Kidney capillary endothelial cell (primary cell): ENCODE measurements around the gene MKKS.
"Not testable (repeated sequence)": the region's sequence is repeated elsewhere in the genome, so short reads cannot be mapped to it uniquely, and the experiment has no call there.

Experiments used
- DNase-seq: peaks from one replicate; pipeline ENCODE4 v3.0.0-alpha.2; 2018; ENCODE audit warnings: low spot score

Gene MKKS

DNA sequence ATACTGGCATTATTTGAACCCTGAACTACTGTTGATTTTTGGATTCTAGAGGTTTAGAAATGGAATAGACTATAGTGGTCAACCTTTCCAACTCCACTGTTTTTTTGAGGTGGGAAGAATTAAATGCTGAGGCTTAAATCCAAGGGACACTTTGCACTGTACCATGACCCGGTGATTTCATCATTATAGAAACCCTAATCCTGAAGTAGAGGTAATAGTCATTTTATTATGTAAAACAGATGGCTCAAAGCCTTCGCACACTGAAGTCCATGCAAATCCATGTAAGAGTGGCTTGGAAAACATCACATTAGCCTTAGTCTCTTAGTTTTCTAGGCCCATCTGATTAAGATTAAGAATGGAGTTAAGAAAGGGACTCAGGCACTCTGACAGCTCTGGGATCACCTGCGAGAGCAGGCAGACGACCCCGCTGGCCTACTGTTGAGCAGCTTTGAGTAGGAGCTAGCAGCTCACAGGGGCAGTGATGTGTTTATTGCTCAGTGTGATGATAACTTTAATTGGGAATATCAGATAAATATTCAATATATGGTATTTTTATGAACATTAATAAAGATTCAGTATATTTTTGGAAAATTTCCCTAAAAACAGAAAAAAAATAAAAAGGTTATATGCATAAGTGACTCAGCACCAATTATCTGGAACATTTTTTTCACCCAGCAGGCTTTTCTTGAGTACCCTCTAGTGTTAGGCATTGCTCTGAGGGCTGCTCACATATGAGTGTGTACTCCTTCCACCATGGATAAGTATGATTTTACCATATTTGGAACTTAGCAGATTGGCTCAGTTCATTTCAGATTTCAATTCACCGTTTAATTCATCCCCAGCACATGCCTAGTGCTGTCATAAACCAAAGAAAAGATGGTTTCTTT lies 14.5 kb upstream of the MKKS start:
- no peak for DNase-seq

DNA sequence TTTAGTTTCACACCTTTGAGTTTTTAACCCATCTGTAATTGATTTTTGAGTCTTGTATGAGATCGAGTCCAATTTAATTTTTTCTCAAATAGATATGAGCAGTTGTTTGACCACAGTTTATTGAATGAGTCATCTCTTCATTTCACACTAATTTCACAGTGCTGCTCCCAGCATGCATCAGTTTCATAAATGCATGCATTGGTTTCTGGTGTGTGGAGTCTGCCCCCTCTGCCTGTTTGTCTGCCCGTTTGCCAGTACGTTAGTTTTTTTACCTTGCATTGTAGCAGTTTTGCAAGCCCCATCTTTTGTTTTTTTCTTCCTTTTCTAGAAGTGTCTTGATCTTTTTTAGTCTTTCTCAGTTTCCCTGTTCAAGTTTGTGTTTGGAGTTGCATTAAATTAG lies 13.0 kb upstream of the MKKS start:
- DNase-seq = no peak

DNA sequence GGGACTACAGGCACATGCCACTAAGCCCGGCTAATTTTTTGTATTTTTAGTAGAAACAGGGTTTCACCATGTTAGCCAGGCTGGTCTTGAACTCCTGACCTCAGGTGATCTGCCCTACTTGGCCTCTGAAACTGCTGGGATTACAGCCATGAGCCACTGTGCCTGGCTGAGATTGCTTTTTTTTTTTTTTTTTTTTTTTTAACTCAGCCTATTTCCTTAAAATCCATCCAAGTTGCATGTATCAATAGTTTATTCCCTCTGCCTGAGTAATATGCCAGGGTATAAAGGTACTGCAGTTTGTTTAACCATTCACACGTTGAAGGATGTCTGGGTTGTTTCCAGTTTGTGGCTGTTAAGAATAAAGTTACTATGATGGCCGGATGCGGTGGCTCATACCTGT lies 11.7 kb upstream of the MKKS start:
- DNase-seq = no peak

DNA sequence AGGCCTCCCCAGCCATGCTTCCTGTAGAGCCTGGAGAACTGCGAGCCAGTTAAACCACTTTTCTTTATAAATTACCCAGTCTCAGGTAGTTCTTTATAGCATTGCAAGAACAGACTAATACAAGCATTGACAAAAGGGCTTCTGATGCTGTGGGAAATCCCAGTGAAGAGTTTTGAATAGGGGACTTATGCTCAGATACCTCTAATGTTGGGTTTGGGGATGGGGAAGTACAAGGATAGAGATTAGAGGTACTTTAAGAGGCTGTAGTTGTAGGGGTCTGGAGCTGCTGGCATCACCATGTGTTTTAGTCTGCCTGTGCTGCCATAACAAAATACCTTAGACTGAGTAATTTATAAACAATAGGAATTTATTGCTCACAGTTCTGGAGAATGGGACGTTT lies 9.9 kb upstream of the MKKS start:
- no peak for DNase-seq

DNA sequence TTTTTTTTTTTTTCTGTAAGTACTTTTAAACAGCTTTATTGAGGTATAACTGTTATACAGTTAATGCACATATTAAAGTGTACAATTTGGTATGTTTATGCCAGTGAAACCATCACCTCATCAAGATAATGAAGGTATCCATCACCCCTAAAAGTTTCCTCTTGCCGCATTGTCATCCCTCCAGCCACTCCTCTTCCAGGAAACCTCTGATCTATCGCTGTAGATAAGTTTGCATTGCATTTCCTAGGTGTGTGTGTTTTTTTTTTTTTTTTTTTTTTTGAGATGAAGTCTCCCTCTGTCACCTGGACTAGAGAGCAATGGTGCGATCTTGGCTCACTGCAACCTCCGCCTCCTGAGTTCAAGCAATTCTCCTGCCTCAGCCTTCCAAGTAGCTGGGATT lies 4.2 kb upstream of the MKKS start:
- DNase-seq = no peak

DNA sequence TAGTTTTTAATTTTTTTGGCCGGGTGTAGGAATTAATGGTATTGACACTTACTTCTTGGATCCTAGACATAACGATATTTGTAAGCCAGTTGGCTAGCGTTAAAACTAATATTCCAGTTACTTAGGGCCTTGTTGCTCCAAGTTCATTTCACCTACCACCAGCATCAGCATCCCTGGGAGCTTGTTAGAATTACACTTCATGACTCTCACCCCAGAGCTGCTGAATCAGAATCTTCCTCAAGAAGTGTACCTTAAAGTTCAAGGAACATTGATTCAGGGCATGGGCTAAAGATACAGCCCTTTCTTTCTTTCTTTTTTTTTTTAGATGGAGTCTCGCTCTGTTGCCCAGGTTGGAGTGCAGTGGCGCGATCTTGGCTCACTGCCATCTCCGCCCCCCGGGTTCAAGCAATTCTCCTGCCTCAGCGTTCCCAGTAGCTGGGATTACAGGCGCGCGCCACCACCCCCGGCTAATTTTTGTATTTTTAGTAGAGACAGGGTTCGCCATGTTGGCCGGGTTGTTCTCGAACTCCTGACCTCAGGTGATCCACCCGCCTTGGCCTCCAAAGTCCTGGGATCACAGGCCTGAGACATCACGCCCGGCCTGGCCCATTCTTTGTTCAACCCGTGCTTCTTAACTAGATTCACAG lies 2.2 kb upstream of the MKKS start:
- DNase-seq = no peak

DNA sequence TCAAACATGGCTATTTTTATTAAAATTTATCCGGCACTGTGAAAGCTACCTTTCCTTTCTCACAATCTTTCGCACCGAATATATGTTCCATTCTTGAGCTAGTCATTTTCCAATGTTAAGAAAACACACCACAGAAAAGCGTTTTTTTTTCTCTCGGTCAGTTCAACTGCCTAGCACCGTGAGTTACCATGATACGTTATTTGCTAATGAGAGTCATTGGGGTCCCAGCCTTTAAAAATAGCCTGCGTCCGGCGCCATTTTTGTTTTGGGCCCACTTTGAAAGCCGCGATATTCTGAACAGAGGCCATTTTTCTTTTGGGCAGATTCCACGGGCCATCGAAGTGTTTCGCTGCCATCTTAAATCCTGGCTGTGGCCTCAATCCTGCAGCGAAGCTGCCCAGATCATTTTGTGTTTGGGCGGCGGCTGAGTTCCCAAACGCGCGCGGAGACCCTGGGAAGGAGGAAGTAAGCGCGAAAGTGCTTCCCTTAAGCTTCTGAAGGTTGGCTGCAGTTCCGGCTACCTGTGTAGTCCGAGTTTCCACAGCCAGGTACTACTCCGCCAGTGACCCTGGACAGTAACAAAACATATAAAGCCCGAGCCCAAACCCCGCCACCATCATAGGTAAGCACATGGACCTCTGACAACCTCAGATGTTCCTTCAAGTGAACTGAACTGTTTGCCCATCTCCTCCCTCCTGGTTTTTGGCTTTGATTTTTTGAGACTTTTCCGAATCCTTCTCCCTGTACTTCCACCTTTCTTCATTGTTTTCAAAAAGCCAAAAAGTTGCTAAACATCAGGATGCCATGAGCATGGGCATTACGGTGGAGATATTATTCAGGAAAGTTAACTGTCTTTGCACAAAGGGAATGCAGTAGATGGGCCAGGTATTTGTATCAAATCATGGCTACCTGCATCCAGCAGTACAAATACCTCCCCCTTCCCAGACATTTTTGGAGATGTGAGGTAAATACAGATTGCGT lies 1.1 kb upstream of the MKKS start, which contains the start of gene SLX4IP:
TSS of gene SLX4IP (plus strand) at position 474 of the 981 bp plus-strand sequence. CDS start 22,900 bp downstream, outside the sequence.
- peak; percentile 97 for DNase-seq

DNA sequence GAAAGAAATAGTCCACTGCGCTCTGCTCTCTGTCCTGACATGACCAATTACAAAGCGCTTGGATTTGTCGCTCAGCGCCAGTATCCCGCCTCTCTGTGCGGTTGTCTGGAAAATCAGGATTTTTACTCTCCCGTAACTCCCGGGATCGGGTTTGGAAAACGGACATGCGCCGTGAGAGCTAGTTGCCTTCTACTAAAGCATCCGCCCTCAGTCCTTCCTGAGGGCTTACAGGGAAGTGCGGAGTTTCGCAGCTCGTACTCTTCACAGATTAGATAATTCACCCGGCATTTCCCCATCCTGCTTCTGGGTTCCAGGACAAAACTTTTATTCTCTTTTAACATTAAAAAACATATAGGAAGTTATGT lies 427 bp upstream of the MKKS start:
- DNase-seq = peak; percentile 99

DNA sequence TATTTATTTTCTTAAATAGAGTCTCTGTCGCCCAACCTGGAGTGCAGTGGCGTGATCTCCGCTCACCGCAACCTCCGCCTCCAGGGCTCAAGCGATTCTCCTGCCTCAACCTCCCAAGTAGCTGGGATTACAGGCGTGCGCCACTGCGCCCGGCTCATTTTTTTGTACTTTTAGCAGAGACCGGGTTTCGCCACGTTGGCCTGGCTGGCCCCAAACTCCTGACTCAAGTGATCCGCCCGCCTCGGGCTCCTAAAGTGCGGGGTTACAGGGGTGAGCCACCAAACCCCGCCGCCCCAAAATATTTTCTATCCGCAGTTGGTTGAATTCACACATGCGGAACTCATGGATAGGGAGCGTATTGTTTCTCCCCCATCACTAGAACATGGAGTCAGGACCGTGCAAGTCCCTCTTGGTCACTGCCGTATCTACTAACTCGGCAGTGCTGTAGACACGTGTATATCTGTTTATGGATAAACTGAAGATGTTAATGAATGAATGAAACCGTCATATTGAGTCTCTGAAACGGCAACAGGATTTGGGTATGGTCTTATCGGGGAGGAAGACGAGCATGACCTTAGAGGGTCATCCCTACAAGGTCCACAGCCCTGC lies 904 bp downstream of the MKKS start:
- no peak for DNase-seq

DNA sequence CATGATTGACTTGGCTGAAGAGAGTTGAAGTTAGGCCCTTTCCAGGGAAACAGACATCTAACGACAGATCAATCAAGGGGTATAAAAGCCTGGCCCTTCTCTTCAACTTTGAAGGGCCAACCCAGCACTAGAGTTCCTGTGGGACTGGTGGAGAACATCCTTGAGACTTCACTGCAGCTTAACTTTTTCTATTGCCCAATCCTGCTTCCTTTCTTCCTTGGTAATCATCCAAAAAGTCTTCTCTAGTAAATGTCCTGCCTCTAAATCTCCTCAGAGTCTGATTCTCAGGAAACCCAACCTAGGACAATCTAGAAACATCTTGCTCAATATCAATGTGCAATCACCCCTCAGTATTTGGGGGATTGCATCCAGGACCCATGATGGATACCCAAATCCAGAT lies 1.9 kb downstream of the MKKS start:
- no peak for DNase-seq

DNA sequence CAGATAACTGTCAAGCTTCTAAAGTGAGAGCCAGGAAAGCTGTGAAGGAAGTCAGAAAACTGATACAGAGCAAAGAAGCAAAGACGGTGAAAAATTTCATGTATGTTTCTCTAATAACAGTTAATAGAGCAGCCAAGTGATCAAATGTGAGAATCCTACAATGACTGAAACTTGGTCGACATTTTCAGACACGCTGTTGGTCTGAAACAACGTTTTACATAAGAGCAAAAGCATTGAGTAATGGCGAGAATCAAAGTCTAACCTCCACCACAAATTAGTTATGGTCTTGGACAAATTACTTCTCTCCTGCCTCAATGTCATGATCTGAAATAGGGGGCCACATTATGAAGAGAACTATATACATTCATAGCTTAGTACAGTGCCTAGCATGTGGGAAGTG lies 3.3 kb downstream of the MKKS start:
- no peak for DNase-seq

DNA sequence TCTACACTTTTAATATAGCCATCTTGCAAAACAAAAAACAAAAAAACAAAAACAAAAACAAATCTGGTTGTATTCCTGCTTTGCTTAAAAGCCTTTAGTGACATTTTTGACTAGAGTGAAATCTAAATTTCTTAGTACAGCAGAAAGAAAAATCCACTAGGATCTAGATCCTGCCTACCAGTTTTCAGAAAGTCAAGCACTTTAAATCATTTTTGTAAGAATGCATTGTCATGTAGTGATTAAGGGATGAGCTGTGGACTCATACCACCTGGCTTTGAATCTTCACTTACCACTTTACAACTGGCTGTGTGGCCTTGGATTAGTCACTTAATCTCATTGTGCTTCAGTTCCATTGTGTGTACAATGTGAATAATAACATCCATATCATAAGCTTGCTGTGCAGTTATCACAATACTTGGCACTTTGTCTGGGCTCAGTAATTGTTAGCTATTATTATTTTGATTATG lies 4.0 kb downstream of the MKKS start:
- no peak for DNase-seq

DNA sequence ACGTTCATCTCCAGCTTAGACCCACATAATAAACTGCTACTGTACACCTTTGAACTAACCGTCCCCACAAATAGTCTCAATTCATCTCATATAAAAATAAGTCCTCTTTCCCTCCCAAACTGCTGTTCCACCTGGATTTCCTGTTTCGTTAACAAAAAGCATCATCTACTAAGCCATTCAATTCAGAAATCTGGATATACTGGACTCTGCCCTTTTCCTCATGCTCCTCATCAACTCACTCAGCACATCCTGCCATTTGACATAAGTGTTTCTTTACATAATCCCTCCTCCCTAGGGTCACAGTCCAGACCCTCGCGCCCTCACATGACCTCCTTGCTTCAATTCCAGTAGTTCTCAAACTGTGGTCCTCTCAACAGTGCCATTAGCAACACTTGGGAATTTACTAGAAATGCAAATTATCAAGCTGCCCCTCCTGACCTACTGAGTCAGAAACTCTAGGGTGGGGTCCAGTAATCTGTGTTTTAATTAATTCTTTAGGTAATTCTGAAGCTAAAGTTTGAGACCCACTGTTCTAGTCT lies 4.5 kb downstream of the MKKS start:
- DNase-seq = no peak

DNA sequence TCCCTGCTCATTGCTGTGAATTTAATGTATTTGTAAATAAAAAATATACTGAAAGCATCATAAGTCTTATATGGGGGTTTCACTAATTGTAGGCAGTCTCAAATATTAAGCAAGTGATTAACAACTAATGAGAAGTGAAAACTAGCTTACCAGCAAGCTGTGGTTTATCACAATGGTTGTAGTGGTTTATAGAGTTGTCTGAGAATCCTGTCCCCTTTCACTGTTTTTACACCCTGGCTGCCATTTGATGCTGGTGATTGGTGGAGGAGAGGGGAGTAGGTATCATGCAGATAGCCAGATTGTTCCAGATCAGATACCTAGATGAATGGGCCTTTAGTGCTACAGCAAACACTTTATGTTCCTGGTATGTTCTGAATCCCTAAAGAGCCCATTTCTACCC lies 6.0 kb downstream of the MKKS start:
- DNase-seq = no peak

DNA sequence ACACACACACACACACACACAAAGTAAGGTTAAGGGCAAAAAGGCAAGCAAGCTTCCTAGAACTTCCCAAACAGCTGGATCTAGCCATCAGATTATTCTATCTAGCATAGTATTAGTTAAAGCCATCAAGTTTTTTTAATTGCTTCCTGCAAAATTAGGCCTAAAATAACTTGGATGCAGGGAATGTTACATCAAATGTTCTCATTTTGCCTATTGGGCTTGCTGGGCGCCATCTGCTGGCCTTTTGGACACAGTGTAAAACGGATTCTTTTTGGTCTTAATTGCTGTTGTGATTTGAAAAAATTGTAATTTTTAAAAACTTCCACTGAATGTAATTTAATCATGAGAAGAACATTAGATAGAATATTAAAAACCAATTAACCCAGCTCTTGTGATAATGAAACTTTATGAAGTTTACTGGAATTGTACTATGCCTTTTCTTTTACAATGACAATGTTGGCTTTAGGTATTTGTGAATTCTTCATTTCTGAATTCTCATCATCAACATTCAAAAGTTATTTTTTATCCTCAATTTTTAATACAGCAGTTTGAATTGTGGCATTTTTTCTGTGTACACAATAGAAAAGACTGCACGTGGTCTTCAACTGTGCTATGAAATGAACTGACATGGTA lies 6.8 kb downstream of the MKKS start:
- DNase-seq = peak; percentile 48

DNA sequence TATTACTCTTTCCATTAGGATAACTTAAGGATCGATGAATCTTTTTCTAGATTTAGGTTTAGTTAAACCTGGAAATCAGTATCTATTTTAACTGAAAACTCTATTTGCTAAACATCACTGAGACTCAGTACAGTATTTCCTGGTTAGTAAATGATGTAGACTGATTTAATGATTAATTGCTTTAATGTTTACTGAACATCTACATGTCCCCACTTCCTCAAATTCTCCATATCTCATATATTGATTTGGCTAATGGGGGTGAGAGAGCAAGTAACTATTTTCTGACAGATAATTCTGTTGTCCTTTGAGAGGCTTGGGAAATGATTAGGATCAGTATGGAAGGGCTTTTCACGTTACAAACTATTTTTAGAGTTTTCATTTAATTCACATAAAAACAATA lies 10.3 kb downstream of the MKKS start:
- DNase-seq = no peak

DNA sequence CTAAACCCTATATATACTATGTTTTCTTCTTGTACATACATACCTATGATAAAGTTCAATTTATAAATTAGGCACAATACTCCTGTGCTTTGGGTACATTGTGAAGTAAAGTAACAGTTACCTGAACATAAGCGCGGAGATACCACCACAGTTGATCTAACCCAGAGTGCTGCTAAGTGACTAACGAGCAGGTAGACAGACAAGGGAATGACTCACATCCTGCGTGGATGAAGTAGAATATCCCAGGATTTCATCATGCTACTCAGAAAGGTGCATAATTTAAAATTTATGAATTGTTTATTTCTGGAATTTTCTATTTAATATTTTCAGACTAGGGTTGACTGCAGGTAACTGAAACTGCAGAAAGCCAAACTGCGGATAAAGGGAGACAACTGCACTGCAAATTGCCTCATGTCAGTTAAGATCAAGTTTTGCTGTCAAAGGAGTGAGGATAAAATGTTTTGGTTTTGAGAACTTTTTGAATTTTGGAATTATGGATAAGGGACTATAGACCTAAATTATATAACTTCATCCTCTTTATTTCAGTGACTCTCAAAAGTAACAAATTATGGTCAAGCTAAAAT lies 14.4 kb downstream of the MKKS start:
- no peak for DNase-seq

DNA sequence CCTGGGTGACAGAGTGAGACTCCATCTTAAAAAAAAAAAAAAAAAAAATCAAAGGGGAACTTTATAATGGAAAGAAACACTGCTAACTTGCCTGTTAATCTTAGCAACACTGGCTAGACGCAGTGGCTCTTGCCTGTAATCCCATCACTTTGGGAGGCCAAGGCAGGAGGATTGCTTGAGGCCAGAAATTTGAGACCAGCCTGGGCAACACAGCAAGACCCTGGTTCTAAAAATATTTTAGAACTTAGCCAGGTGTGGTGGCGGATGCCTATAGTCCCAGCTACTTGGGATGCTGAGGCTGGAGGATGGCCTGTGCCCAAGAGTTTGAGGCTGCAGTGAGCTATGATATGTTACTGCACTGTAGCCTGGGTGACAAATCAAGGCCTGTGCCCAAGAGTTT lies 16.8 kb downstream of the MKKS start:
- not testable (repeated sequence) for DNase-seq

DNA sequence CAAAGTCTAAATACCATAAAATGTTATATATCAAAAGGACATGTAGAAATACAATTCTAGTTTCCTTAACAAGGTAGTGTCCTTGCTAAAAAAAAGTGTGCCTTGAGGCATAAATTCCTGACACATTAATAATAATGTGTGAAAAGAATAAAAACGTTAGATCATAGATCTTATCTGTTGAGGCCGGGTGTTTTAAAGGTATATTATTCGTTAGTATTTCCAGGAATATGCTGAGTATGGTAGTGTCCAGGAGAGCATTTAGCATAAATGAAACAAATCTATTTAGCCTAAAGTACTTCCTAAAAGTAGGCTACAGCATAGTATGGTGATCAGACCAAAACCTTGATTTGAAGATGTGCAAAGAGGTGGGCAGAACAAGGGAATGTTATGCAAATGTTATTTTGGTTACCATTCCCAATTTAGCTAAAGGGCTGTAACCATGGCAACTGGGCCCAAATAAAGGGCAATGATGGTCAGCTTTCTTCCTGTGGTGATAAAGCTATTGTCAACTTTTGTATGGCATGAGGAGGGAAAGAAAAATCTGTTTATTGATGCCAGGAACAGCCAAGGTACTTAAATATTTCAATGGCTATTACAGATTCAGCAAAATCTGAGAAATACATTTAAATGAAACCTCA lies 18.9 kb downstream of the MKKS start:
- no peak for DNase-seq
